Vagina (tissue), 2 donors: ENCODE data around the gene MUC22.

ENCODE experiments used
- POLR2A ChIP-seq, 2 donors: fragments of 450-650 bp; IDR thresholded peaks; one replicate each; pipeline ENCODE4 v1.6.1; 2017; ENCODE audit warnings: antibody characterized with exemption in 2 of 2, mild to moderate bottlenecking in 2 of 2, moderate library complexity in 2 of 2
- POLR2AphosphoS5 ChIP-seq, 2 donors: sonication (generic); formaldehyde crosslinking; IDR thresholded peaks; one replicate each; pipeline ENCODE4 v1.9.0; 2017; ENCODE audit warnings: antibody characterized with exemption in 2 of 2, mild to moderate bottlenecking in 2 of 2, low read depth in 1 of 2; ENCODE audit not compliant: insufficient read depth in 1 of 2
- TF ChIP-seq, protein P1 (sequence below), 3 experiments: fragments of 450-650 bp in 2 of 3; fragments of 200-600 bp in 1 of 3; sonication (generic) in 1 of 3; IDR thresholded peaks; one replicate each; pipeline ENCODE4 v1.5.1; 2017 to 2019; ENCODE audit warnings: antibody characterized with exemption in 3 of 3, mild to moderate bottlenecking in 2 of 3, moderate library complexity in 2 of 3

DNA sequence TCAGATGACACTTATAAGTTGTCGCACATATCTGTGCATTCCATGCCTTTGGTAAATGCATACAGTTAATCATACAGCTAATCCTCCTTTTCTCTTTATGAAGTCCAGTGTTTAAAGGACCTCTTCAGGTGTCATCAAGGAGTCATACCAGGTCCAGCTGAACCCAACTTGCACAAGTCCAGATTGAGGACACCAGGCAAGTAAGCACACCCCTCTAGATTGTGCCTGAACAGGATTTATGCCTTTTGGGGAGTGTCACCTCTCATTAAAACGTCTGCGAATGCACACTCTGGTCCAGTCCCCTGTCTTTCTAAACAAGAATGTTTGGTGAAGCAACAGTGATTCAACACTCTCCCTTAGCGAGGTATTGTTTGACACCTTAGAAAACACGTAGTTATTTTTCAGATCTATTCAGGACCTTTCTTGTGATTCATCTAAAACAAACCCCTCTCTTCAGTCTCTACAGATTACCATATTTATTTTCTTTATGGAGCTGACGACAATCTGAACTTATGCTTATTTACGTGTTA is 53.7 kb downstream of the MUC22 start:
- TF ChIP-seq, protein P1, sequence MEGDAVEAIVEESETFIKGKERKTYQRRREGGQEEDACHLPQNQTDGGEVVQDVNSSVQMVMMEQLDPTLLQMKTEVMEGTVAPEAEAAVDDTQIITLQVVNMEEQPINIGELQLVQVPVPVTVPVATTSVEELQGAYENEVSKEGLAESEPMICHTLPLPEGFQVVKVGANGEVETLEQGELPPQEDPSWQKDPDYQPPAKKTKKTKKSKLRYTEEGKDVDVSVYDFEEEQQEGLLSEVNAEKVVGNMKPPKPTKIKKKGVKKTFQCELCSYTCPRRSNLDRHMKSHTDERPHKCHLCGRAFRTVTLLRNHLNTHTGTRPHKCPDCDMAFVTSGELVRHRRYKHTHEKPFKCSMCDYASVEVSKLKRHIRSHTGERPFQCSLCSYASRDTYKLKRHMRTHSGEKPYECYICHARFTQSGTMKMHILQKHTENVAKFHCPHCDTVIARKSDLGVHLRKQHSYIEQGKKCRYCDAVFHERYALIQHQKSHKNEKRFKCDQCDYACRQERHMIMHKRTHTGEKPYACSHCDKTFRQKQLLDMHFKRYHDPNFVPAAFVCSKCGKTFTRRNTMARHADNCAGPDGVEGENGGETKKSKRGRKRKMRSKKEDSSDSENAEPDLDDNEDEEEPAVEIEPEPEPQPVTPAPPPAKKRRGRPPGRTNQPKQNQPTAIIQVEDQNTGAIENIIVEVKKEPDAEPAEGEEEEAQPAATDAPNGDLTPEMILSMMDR (IDR thresholded peaks at IDR 0.05), result no peak
- TF ChIP-seq POLR2A (IDR thresholded peaks at IDR 0.05) (no peak), POLR2AphosphoS5 (IDR thresholded peaks at IDR 0.05; ENCODE audit: insufficient read depth in 1 of 2, low read depth in 1 of 2) (no peak)
